HG02943 (cell line): Measurements from ENCODE around the gene PIGH.
"Not testable (repeated sequence)": the region's sequence is repeated elsewhere in the genome, so short reads cannot be mapped to it uniquely, and the experiment has no call there.

Source experiments
- ATAC-seq: cut with Tn5 transposase; IDR thresholded peaks from one replicate; pipeline ENCODE4 v1.9.1; 2021; ENCODE audit warnings: mild to moderate bottlenecking, low read depth, moderate library complexity; ENCODE audit not compliant: unreplicated experiment

PIGH gene, protein sequence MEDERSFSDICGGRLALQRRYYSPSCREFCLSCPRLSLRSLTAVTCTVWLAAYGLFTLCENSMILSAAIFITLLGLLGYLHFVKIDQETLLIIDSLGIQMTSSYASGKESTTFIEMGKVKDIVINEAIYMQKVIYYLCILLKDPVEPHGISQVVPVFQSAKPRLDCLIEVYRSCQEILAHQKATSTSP

DNA sequence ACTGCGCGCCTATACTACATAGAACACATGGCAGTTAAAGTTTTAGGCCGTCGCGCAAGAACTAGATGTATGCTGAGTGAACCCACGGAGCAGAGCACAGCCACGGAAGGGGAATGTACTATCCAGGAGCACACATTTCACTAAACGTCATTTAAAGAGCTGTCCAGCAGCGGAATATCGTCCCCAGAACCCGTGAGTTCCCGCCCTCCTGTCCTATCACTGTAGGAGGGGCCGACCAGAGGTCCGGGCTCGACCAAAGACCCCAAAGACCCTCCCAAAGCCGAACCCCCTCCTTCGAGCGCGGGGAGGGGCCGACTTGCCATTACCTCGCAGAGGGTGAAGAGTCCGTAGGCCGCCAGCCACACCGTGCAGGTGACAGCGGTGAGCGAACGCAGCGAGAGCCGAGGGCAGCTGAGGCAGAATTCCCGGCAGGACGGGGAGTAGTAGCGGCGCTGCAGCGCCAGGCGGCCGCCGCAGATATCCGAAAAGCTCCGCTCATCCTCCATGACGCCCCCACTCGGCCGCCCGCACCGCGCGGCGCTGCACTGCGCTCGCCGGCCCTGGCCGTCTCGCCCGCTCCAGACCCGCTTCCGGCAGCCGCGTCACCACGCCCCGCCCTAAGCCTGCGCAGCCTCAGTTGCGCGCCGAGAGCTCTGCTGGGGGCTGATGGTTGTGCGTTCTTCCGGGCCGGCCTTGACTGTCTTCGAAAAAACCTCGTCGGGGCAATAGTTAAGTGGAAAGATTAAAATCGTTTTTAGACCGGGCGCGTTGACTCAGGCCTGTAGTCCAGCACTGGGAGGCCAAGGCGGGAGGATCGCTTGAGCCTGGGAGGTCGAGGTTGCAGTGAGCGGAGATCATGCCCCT, at the start of gene PIGH:
Gene PIGH (minus strand): TSS at position 571 of the 864 bp plus-strand sequence. CDS start 65 bp downstream, at position 506.
- ATAC-seq = peak; percentile 93

DNA sequence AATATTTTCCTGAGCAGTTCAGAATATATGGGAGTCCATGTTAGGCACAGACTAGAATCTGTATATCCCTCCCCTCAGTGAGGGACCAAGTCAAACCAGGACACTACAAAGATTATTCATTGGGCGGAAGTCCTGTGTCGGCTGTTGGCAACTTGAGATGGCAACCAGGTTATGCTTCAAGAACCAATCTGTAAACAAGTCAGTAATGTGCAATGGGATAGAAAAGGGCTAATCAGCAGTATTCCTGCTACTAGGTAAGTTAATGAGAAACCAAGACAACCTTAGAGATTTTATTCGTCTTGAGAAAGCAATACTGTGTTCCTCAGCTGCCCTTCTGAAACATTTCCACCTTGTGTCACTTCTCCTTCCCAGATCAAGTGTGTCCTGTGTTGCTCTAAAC, 46.1 kb upstream of the PIGH start:
- ATAC-seq = no peak

DNA sequence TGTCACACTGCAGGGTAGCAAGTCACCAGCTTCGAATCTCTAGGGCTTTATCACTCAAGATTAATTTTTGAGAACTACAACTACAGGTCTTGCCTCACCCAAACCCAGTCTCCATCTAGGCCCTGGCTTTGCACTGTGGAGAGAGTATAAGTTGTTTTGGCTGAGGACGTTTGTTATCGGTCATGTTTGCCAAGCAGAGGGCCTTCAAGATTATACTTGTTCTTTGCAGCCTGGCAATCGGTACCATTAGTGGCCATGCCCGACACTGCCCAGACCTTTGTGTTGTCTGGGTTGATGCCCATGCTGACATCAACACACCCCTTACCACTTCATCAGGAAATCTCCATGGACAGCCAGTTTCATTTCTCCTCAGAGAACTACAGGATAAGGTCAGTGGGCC, 45.3 kb upstream of the PIGH start:
- ATAC-seq = no peak

DNA sequence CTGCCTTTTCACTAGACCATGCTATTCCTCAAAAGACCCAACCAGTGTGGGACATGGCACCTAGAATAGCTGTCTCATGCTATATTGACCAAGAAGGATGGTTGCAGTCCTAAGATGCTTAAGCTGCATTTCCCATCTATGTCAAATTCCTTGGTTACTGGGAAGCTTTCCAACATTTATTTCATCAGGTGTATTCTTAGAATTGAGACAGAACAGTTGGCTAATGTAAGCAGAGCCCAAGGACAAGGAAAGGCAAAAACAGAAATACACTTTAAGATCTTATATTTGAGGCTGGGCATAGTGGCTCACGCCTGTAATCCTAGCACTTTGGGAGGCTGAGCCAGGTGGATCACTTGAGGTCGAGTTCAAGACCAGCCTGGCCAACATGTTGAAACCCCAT, 44.4 kb upstream of the PIGH start:
- no peak for ATAC-seq

DNA sequence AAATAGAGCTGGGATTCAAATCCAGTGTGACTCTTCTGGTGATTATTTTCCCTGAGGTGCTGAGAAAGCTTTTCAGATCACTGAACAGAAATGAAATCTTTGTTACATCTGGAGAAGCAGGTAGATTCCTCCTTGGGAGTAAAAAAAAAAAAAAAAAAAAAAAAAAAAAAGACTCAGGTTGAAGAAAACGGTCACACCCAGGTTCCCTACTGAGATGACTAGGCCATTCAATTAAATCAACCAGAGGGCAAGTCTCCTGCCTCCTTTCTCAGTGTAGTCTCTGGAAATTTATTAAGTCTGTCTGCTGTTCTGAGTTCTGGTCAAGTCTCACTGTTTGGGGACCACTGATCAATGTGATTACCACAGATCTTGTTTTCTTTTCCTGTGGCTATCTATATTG, 43.6 kb upstream of the PIGH start:
- ATAC-seq = no peak

DNA sequence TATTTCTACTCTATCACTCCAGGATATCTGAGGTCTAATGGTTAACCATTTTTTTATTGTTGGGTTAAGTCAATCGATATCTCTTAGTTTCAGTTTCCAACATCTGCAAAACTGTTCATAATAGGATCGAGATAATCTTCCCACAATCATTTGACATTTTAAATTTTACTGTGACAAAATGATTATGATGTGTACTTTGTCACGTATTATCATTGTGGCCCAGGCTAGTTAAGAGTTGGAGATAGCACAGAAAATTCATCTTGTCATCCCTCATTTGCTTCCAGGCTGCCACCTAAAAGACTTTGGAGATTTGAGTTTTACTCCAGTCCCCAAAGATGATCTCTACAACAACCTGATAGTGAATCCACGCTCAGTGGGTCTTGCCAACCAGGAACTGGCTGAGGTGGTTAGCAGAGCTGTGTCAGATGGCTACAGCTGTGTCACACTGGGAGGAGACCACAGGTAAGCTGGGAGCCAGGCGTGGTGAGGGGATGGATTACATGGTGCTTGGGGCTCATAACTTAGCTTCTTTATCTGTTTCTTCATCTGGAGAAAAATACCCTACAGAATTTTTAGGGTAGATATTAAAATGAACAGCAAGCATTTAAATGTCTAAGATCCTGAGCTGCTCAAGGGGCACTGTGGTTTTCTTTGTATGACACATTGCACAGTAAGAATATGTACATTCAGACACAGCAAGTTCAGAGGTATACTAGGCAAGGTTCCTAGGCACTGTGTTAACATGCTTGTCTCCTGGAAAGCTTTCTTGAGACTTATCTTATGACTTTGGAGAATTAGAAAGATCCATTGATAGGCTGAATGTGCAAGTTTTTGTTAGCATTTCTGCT, 42.1 kb upstream of the PIGH start:
- ATAC-seq = no peak

DNA sequence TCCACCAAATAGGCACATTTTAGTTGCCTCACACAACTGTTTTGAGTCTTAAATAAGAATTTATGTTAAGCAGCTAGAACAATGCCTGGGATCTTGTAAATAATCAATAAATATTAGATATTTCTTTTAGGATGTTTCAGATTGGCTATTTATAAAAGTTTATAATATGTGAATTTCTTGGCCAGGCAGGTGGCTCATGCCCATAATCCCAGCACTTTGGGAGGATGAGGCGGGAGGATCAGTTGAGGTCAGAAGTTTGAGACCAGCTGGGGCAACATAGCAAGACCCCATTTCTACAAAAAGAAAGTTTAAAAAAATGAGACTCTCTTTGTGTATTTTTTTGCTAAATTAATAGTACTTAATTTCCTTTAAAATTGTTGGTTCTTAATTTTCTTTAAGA, 41.4 kb upstream of the PIGH start:
- ATAC-seq = no peak

DNA sequence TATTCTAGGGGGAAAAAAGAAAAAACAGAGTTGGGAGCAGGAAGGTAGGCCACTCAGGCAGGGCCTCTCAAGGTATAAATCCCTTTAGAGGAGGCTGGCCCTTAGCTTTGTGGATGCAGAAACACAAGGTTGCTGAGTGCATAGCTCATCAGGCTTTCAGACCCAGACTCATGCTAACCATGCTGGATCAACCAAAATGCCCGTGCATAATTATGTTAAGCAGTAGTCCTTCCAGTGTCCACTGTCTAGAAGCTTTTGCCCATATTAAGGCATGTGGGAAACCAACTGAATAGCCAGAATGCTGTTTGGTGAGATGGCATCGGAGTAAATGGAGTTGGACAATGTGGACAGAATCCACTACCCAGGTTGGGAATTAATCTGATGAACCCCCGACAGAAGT, 38.6 kb upstream of the PIGH start:
- ATAC-seq = no peak

DNA sequence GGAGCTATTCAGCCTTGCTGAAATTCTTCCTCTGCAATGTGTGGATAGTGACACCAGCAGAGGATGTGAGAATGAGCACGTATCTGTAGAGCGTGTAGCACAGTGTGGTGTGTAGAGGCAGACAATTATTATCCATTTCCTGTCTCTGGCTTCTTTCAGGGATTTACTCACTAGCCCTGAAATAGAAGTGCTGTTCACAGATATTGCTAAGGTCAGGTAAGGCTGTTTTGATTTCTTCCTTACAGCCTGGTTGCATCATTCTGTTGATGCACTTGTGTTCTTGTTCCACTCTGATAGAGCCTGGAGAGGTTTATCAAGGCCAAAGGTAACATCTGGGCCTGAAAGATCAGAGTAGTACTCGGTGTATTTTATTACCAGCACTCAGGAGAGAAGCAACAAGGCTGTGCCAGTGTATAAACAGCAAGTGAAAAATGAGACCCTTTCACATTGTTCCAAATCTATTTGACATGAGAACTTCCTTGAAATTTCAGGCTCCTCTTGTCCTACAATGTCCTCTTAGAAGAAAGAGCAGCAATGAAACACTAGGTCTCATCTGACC, 36.4 kb upstream of the PIGH start:
- no peak for ATAC-seq

DNA sequence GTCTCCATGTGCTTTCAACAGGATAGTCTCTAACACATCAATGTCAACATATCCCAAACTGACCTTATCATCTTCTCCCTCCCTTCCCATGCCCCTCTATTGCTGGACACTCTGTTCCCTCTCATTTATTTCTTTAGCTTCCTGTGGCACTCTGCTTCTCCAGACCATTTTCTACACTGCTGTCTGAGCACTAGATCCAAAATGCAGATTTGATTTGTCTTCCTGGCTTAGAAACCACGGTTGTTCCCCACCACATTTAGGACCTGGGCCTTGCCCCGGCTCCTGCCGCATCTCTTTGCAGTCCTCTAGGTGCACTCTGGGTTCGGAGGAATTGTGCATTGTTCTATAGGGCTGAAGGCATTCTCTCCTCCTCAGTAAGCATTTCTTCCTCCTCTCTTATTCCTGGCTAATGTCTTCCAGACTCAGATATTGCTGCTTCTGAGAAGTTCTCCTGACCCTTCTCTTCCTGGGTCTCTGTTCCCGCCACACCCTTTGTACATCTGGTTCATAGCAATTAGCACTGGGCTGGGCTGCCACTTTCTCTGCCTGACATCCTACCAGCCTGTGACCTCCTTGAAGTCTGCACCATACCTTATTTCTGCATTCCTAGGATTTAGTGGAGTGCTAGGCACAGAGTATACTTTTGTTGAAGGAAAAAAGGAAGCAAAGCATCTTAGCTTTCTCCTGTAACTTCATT, 33.5 kb upstream of the PIGH start:
- ATAC-seq = no peak

DNA sequence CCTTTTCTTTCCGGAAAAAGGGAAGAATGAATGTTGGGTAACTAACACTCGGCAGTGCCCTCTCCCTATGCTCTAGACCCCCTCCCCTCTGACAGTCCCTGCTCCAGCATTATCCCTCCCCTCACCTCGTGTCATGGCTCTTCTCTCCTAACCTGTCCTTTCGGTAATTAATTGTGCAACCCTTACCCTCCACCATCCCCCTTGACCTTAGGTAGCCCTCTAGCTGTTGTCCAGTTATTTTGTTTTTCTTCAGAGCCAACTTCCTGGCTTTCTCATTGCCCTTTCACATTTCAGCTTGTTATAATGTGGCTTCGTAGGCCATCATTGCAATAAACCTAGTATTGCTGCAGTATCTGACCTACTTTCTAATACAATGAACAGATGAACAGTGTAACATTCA, 30.9 kb upstream of the PIGH start:
- ATAC-seq = no peak

DNA sequence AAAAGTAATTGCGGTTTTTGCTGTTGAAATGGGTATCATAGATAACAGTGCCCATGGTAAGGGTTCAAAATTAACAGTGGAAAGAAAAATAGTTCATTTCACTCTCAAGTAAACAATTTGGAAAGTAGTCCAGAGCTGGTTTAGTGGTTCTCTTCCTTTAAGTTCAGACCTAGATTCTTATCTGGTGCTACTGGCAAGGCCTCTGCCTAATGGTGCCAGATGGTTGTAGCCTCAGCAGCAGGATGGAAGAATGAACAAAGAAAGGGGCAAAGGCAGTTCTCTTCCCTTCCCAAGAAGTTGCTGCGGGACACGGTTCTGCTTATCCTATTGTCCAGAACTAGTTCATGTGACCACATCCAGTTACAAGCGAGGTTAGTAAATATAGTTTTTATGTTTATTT, 30.1 kb upstream of the PIGH start:
- no peak for ATAC-seq

DNA sequence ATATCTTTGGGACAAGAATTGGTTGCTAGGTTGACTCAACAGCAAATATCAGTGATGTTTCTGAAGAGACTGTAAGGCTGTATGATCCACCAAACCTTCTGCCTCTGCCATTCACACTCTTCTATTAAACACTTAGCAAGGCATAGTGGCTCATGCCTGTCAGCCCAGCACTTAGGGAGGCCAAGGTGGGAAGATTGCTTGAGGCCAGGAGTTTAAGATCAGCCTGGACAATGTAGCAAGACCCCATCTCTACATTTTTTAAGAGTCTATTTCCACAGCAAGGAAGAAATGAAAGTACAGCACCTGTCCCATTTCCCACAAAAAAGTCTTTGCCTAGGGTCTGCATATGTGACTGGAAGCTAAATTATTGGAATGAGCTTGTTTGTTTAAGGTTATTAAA, 27.5 kb upstream of the PIGH start:
- ATAC-seq = no peak

DNA sequence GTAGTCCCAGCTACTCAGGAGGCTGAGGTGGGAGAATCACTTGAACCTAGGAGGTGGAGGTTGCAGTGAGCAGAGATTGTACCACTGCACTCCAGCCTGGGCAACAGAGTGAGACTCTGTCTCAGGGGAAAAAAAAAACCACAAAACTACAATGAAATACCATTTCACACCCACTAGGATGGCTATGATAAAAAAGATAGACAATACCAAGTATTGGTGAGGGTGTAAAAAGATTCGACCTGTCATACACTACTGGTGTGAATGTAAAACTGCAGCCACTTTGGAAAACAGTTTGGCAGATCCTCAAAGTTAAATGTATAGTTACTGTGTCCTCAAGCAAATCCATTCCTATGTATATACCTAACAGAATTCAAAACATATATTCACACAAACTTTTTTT, 26.1 kb upstream of the PIGH start:
- not testable (repeated sequence) for ATAC-seq

DNA sequence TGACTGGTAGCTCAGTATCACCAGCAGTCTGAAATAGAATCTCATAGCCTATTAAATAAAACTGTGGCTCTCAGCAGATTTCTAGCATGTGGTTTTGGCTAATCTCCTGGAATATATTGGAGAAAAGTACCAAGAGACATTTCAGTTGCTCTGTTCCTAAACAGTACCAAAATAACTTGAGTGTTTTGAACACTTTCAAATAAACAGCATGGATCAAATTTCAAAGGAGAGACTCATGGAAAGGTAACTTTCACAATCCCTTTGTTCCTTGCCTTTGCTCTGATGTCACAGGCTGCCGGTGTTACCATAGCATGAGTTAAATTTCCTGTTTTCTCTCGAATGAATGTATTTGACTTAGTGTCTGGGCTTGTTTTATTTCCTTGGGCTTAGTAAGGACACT, 23.0 kb upstream of the PIGH start:
- ATAC-seq = no peak

DNA sequence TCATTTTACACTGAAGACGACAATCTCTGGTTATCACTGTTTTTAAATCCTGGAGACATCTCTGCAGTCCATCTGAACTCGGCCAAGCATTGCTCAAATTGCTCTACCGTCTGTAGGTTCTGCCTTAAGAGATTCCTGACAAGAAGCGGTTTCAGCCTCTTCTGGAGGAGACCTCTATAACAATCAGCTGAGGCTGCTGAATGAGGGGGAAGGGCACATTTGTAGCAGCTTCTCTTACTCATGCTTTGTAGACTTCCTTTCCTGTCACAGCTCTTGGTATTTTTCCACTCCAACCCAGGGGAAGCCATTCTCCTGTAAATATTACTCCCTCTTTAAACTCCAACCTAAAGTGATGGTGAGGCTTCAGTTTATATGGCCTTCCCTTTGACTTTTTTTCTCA, 22.6 kb upstream of the PIGH start:
- ATAC-seq = no peak

DNA sequence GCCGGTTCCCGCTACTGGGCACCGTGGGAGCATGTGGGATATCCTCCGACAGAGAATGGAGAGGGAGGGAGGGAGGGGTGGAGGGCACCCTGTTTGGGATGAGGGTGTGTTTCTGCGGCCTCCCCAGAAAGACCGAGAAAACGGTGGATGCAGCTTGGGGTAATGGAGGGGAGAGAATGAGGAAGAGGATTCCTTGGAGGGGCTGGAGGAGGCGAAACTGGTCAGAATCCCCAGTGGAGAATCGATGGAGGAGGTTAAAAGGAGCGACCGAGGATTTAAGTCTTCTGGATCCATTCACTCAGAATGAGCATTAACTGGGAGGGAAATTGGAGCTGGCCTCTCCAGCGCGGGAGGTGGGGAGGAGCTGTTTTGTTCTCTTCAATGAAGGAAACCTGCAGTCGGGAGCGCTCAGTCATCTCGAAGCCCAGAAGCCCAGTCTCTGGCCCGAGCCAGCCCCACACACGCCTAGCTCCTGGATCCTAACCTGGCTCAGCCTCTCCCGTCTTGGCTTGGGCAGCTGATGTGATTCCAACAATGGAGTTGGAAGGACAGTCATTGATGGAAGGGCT, 20.2 kb upstream of the PIGH start:
- no peak for ATAC-seq

DNA sequence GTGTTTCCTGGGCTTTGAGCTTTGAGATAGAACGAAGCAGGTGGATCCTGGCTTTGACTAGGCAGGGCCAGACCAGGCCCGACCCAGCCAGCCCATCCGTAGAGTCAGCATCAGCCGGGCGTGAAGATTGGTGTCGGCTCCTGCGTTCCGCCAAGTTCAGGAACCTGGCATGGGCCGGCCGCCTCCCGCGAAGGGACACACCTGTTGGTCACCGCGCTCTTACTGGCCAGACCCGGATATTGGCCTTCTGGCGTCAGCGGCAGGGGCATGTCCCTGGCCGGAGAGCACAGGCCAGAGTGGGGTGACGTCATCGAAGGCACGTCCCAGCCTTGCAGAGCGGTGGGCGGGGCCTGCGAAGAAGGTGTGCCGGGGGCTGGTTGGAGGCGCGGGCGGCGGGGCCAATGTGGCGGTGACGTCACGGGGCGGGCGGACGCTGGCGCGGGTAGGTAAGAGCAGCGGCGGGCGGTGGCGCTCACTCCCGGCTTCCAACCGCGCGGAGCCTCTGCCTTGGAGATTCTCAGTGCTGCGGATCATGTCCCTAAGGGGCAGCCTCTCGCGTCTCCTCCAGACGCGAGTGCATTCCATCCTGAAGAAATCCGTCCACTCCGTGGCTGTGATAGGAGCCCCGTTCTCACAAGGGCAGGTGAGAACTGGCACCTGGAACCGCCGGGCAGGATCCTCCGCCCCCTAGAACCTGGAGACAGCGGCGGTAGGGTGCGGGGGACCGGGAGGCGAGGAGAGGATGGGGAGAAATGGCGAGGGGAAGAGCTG, 19.6 kb upstream of the PIGH start, which contains the start of gene ARG2:
Gene ARG2 (plus strand): TSS at position 475 of the 771 bp plus-strand sequence. CDS start 58 bp downstream, at position 533.
- ATAC-seq = peak; percentile 89

DNA sequence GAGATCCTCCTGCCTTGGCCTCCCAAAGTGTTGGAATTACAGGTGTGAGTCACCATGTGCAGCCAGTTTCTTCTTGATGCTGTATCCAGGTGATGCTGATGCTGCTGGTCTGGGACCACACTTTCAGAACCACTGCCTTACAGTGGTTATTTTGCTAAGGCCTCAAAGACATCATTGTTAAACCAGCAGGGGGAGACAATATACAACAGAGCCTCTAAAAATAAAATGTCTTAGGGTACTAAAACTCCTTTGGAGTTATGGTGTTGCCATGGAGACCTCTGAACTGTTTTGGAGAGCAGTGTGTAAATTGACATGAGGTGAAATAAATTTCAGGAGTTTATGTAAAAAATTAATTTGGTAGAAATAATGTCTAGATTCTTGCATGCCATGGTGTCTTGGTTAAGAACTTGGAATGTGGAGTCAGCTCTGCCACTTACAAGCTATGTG, 18.6 kb upstream of the PIGH start:
- no peak for ATAC-seq
